NCI-H128 (cell line): ENCODE data around the gene CDH20.
A peak's percentile ranks its signal among the peaks of the same experiment; 100 is the strongest.

ENCODE experiments used
- DNase-seq: peaks from one replicate; lab custom pipeline; 2025; ENCODE audit not compliant: unreplicated experiment; lab: John Stamatoyannopoulos, UW

Gene CDH20

DNA sequence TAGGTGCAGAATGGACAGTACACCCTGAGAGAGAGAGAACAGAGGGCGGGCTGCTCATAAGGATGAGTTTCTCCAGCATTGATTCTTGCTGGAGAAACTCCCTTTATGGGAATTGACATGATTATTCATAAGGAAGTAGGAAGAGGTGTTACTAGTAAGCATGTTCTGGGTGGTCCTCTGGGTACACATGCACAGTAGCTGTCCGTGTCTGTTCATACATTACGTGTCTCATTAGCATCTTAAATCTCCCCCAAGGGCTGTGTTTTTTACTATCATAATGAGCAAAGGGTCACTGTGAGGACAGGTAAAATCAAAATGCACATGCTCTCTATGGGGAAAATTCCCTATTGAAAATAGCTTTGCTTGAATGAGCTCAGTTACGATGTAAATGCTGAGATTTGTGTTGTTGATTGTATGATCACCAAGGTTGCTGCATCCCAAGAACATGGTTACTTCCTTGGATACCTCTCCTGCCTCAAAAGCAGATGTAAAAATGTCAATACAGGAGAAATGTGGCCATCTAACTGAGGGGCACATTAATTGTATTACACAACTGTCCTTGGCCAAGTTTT is 238.9 kb downstream of the CDH20 start:
- DNase-seq, result no peak

DNA sequence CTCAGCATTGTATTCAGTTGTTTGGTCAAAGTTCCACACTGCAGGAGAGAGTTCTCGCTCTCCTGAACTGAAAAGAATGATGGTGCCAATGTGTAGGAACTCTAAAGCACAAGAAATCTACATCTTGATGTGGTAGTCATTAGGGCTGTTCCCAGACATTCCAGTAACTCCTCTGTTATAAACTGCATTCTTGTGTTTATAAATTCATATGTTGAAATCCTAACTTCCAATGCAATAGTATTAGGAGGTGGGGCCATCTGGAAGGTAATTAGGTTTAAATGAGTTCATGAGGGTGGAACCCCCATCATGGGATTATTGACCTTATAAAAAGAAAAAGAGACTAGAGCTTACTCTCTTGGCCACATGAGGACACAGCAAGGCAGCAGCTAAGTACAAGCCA is 239.6 kb downstream of the CDH20 start:
- no peak for DNase-seq

DNA sequence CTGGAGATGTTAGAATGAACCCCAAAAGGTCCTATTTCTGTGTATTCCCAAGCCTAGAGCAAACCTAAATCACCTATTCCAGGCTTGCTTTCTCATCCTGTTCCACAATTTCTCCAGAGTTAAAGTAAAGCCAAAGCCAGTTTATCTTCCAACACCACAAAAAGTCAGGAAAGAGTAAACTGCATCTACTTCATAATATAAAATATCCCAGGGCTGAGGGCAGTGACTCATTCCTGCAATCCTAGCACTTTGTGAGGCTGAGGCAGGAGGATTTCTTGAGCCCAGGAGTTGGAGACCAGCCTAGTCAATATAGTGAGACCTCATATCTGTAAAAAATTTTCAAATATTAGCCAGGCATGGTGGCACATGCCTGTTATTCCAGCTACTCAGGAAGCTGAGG is 241.4 kb downstream of the CDH20 start:
- DNase-seq, result no peak

DNA sequence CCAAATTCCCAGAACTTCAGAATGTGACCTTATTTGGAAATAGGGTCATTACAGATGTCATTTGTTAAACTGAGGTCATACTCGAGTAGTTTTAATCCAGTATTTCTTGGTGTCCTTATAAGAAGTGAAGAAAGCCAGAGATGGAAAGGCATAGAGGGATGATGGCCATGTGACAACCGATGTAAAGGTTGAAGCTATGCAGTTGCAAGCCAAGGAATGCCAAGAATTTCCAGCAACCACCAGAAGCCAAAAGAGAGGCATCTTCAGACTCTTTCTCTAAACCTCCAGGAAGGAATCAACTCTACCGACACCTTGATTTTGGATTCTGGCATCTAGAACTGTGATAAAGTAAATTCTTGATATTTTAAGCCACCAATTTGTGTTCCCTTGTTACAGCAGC is 242.2 kb downstream of the CDH20 start:
- no peak for DNase-seq

DNA sequence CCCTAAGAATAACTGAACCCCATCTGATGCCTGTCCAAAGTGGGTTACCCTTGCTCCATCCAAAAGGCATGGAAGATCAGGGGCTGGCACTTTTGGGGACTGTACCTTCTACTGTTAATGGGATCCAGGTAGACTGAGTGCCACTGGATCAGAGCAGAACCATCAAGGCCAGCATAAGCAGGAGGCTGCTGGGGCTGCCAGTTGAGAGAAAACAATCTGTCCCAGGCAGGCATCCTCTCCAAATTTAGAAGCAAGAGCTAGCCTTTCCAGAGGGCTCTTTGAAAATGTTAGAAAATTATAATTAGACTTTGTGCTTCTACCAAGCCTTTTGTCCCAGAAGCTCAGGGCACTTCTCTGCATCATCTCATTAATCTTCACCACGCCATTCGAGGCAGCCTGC is 245.6 kb downstream of the CDH20 start:
- no peak for DNase-seq

DNA sequence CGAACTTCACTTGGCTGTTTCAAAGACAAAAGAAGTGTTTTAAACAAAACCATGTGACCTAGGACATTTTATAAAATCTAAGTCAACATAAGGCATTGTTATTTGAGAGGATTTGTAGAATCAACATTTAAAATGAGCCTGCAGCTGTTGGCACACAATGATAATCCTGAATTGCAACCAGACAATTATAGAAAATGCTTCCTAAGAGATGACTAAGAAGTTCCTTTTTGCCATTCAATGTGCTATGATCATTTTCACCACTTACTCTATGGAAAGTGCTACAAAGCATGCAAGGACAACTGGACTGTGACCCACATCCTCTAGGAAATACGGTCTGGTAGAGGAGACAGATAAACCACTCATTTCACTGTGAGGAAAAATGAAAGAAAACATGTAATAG is 246.4 kb downstream of the CDH20 start:
- DNase-seq, result no peak

DNA sequence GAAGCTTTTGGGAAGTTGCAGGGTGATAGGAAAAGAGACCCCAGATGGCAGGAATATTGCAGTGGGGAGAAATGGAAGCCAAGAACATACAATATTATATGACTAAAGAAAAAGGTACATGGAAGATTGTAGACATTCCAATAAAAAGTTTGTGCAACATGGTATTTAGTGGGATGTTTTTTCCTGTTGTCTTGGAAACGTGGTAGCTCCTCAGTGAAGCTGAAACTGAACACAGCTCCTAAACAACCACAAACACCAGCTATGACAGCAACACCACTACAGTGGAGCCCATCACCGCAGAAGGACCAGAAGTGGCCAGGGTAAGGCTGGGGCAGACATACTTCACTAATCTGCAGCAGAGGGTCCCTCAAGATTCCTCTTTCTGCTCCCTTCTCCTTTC is 246.8 kb downstream of the CDH20 start:
- DNase-seq, result no peak

DNA sequence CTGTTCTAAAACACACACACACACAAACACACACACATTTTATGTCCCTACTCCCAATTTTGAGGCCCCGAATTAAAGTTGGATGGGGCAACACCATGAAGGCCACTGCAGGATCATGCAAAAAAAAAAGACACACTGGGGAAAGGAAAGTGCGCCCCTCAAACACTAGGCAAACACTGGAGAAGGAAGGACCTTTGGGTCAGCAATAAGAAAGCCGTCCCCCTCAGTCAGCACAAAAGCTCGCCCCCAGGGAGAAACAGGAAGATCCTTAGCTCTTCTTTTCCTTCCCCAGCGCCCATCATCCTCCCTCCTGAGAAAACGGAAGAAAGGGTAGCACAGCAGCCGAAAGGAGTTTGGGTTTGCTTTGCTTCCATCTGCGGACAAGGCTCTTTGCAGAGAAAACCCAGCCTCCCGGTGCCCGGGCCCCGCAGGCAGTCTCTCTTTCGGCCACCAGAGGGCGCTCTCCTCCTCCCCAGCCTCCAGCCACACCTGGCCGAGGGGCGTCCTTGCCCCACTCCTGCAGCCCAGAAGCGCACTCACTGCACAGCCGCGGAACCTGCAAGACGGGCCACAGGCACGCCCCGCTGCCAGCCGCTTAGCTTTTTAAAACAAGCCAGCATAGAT is 248.5 kb downstream of the CDH20 start:
- DNase-seq, result peak; percentile 82

DNA sequence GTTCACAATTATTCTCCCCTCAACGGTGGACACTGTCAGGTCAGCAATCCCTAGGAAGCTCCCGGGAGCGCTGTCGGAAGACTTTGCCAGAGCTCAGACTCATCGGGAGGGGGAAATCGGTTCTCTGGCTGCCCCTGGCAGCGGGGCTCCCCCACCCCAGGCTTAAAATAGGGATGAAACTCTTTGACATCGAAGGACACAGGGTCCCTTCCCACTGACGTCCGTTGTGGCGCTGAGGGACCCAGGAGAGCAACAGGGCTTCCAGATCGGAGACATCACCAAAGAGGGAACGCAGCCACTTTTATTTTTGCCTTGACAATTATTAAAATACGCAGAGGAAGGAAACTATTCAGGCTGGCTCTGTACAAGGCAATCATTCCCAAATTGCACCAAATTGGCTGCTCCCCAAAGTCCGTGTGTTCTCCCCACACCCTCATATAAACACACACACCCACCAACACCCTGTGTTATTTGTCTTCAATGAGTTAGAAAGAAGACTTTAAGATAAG is 249.0 kb downstream of the CDH20 start:
- DNase-seq, result no peak

DNA sequence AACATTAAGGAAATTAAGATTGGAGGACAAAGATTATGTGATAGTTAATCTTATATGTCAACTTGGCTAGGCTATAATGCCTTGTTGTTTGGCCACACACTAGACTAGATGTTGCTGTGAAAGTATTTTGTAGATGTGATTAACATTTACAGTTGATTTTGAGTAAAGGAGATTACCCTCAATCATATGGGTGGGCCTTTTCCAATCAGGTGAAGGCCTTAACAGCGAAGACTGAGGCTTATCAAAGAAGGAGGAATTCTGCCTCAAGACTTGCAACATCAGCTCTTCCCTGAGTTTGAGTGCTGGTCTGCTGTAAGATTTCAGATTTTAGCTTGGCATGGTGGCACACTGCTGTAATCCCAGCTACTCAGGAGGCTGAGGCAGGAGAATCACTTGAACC is 250.3 kb downstream of the CDH20 start:
- DNase-seq, result no peak

DNA sequence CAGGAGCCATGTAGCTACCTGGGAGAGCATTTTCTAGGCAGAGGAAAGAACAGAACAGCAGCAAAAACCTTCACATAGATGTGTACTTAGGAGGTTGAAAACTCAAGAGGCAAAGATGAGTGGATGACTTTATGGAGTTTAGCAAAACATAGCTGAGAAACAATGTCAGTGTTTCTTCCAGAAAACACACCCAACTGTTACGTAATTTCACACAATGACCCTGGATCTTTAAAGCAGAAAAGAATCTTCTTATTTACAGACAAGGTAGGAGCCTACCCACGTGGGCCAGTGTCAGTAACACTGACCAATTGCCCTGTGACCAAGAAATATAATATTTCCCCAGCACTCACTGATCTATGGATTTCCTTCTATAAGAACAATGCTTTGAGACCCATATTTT is 254.6 kb downstream of the CDH20 start:
- no peak for DNase-seq

DNA sequence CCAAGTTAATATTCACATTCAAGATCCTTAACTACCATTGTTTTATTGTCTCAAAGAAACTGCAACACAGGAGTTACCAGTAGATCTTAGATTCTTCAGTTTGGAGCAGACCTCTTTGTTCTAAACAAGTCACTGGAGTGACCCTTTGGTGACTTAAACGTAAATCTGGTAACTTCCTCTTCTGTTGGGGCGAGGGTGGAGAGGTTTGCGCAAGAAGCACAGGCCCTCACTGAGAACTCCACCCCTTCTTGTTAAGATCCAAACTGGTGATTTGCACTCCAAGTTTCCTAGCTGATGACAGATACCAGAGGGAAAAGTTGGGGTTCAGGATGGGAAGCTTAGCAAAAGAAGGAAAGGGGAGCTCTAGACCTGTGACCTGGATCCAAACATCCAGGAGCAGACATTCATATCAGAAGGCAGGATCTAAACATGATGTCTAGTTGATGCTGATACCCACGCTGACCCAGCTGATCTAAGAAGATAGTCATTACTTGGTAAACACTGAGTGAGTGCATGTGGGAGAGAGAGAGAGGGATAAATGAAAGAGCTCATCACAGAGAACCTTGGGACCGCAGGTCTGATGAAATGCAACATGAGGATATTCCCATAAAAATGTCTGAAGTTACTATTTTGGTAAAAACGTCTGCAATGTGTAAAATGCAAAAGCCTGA is 256.0 kb downstream of the CDH20 start:
- DNase-seq, result no peak

DNA sequence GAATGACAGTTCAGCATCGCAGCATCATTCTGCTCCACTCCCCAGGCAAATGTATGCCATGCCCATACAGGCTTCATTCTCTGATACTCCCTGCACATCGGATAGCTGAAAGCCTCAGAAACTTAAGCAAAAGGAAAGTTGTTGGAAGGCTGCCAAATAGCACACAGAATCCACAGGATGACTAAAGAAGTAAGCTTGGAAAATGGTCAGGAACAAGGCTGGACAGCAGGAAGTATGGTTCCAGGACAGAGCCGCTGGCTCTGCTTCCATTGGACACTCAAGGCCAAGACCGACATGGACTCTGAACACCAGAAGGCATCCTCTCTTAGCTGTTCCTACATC is 256.5 kb downstream of the CDH20 start:
- DNase-seq, result no peak

DNA sequence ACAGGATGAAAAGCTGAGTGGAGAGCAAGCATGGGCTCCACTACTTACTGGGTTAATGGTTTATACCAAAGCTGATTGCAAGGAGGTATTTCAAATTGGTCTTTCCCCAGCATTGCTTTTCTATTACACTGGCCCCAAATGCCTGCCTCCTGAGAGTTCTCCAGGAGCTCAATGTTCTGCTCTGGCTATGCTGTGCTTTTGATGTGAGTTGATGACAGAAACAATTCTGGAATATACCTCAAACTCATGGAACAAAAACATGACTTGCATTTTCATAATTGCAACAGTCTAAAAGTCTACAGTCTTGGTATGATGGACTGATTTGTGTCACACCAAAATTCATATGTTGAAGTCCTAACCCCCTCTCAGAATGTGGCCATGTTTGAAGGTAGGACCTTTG is 258.0 kb downstream of the CDH20 start:
- no peak for DNase-seq

DNA sequence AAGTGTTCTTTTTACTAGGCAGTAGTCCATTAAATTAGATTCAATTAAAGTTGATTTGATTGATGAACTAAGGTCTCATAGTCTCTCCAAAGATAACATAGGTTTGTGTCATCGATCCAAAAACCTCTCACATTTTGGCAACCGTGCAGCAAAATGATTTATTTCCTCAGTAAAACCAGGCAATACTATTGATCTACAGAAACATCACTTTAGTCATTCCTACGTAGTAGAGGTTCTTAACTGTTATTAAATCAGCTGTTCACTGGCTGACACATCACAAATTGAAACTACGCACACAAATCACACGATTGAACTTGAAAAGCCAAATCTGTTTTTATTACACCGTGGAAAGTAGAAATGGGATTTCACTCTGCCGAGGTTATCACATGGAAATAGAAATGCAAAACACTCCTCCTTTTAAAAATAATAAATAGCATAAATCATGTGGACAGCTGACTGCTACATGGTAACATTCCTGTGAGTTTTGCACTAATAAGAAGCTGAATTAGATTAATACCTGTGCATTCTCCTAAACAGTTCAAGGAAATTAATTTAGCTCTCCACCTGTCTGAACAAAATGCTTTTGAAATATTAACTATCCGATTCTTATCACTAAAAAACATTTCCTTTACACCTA is 262.5 kb downstream of the CDH20 start:
- DNase-seq, result no peak

DNA sequence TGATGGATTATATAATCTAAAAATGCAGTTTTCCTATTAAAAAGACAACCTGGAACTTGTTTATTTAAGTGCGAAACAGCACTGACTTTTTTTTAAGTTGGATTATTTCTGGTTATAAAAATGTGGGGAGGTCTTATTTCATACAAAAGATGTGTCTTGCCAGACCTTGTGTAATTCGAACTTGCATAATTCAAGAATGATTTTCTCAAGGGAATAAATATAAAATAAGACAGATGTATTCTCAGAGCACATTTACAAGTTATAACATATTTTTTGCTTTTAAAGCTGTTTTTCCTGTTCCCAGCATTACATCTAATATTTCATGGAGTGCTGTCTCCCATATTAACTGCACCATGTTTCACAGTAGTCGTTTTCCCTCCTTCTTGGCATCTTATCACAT is 263.1 kb downstream of the CDH20 start:
- DNase-seq, result no peak

DNA sequence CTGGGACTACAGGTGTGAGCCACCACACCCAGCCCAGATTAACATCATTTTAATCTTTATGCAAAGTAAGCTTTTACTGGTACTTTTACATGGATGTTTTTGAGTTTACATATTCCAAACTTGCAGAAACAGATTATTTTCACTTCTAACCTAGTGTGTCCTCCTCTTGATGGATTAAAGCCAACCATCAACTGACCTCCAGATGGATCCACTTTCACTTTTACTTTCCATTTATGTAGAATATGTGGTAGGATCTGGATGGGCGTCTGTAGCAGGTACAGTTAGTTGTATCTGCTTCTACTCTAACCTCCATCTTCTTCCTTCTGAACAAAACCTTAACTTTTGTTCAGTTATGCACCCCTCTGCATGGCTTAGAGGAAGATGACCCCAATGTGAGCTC is 264.1 kb downstream of the CDH20 start:
- no peak for DNase-seq

DNA sequence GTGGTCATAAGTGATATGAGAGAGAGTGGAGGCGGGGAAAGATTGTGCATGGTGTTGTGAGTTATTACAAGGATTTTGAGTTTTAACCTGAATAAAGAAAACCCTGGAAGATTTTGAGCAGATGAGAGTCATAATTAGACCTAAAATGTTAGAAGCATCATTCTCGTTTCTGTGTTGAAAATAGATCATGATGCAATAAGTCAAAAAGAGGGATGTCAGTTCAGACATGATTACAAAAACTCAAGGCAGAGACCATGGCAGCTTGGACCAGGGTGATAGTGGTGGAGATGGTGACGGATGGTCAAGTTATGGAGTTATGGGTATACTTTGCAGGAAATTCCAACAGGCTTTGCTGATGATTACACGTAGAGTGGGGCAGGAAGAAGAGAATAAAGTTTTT is 267.2 kb downstream of the CDH20 start:
- no peak for DNase-seq

DNA sequence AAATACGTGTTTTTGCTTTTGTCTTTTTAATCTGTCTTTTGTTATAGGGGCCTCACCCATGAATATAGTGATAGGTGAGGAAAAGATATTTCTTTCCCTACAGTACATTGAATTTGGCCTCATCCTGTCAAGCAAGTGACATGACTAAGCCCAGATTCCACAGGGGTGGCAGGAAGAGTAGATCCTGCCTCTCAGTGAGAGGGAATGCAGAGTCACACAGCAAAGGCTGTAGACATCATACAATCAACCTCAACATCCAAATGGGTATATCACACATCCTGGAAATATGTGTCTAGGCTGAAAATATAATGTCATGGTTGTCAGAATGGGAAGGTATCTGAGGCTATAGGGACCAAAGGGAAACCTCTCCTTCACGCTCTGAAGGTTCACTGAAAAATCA is 269.6 kb downstream of the CDH20 start:
- no peak for DNase-seq
